B cell (primary cell): Measurements from ENCODE around the gene GUCA2A. TPM values are rescaled to one million over a fixed set of nuclear protein-coding genes. Genes with fewer than 3 reads are reported as not detected.

ENCODE experiments used
- ATAC-seq: fragments of 200-7000 bp; cut with Tn5 transposase; one replicate; pipeline ENCODE4 v1.10.0; 2021; ENCODE audit warnings: low read depth, mild to moderate bottlenecking, moderate number of reproducible peaks, moderate library complexity
- CTCF ChIA-PET: fragments of 350-600 bp; sonication (Branson Sonifier 250); formaldehyde crosslinking; loops from one replicate; lab custom pipeline; 2021; ENCODE audit warnings: antibody characterized with exemption, inconsistent platforms; lab: Charles Lee
- POLR2A ChIA-PET: fragments of 350-600 bp; sonication (Branson Sonifier 250); formaldehyde crosslinking; loops from one replicate; lab custom pipeline; 2021; ENCODE audit warnings: antibody characterized with exemption; lab: Charles Lee
- DNase-seq: peaks from one replicate; pipeline ENCODE4 v3.0.0; 2013
- H2AFZ ChIP-seq: 2 replicates; pipeline ENCODE4 v1.6.1; 2012; ENCODE audit warnings: mild to moderate bottlenecking, low read depth, low read length; ENCODE audit not compliant: insufficient read depth, poor library complexity, severe bottlenecking
- H3K27ac ChIP-seq, 2 donors: 1 replicate in 1 of 2; 2 replicates in 1 of 2; pipeline ENCODE4 v1.5.1; 2012 to 2013; ENCODE audit warnings: low read length in 2 of 2, mild to moderate bottlenecking in 2 of 2, moderate library complexity in 1 of 2
- H3K27me3 ChIP-seq, 4 experiments: fragments of 200-600 bp in 1 of 4; sonication (generic) in 1 of 4; replicated peaks in 1 of 4; 1 replicate in 2 of 4; 2 replicates in 2 of 4; pipeline versions ENCODE4 v1.6.1 to v1.7.0; 2013 to 2016; ENCODE audit warnings: low read length in 3 of 4, mild to moderate bottlenecking in 2 of 4, mixed read lengths in 1 of 4, moderate library complexity in 1 of 4; ENCODE audit not compliant: insufficient read depth in 4 of 4, control insufficient read depth in 3 of 4; ENCODE audit errors: control extremely low read depth in 1 of 4
- H3K36me3 ChIP-seq, 2 experiments: replicated peaks in 1 of 2; 1 replicate in 1 of 2; 2 replicates in 1 of 2; pipeline versions ENCODE4 v1.6.1 to v1.7.1; 2013; ENCODE audit warnings: low read length in 1 of 2; ENCODE audit not compliant: insufficient read depth in 2 of 2, control insufficient read depth in 1 of 2; ENCODE audit errors: control extremely low read depth in 1 of 2, extremely low read depth in 1 of 2
- H3K4me1 ChIP-seq, 2 donors: fragments of 200-600 bp in 1 of 2; sonication (generic) in 1 of 2; 1 replicate in 1 of 2; 2 replicates in 1 of 2; pipeline versions ENCODE4 v1.5.1 to v1.6.1; 2013 to 2017; ENCODE audit warnings: low read length in 2 of 2; ENCODE audit not compliant: control insufficient read depth in 2 of 2, insufficient read depth in 2 of 2
- H3K4me2 ChIP-seq: replicated peaks from 2 replicates; pipeline ENCODE3; 2012; ENCODE audit warnings: mild to moderate bottlenecking, low read depth, low read length; ENCODE audit not compliant: poor library complexity, severe bottlenecking
- H3K4me3 ChIP-seq, 5 experiments: fragments of 200-600 bp in 1 of 5; sonication (generic) in 1 of 5; 1 replicate in 3 of 5; 2 replicates in 2 of 5; pipeline versions ENCODE4 v1.5.1 to v1.7.0; 2011 to 2016; ENCODE audit warnings: low read length in 4 of 5, mild to moderate bottlenecking in 4 of 5, low read depth in 2 of 5, control low read depth in 1 of 5, moderate library complexity in 1 of 5; ENCODE audit not compliant: insufficient read depth in 1 of 5; ENCODE audit errors: control extremely low read depth in 1 of 5, extremely low read depth in 1 of 5
- H3K79me2 ChIP-seq: fragments of 200-600 bp; sonication (generic); one replicate; pipeline ENCODE4 v1.6.0; 2016; ENCODE audit warnings: low read length; ENCODE audit not compliant: control insufficient read depth, insufficient read depth
- H3K9ac ChIP-seq: fragments of 200-600 bp; sonication (generic); 2 replicates; pipeline ENCODE4 v1.6.1; 2017; ENCODE audit warnings: mild to moderate bottlenecking, low read length, moderate library complexity
- H3K9me3 ChIP-seq, 3 donors: one replicate each; pipeline versions ENCODE4 v1.6.1 to v1.7.1; 2013; ENCODE audit warnings: low read length in 2 of 3; ENCODE audit not compliant: control insufficient read depth in 2 of 3, insufficient read depth in 1 of 3; ENCODE audit errors: control extremely low read depth in 1 of 3
- H4K20me1 ChIP-seq: 2 replicates; pipeline ENCODE4 v1.6.0; 2012; ENCODE audit warnings: mild to moderate bottlenecking, low read length; ENCODE audit not compliant: insufficient read depth, control insufficient read depth, poor library complexity, severe bottlenecking
- H3K27ac Mint-ChIP-seq: one replicate; pipeline ENCODE4 v1.8.0; 2021; ENCODE audit warnings: mixed read lengths
- H3K27me3 Mint-ChIP-seq: one replicate; pipeline ENCODE4 v1.8.0; 2021; ENCODE audit warnings: mixed read lengths
- H3K4me1 Mint-ChIP-seq: one replicate; pipeline ENCODE4 v1.8.0; 2021; ENCODE audit warnings: mixed read lengths
- H3K4me3 Mint-ChIP-seq: one replicate; pipeline ENCODE4 v1.8.0; 2021; ENCODE audit warnings: mixed read lengths
- H3K9me3 Mint-ChIP-seq: one replicate; pipeline ENCODE4 v1.8.0; 2022; ENCODE audit warnings: mixed read lengths; ENCODE audit not compliant: insufficient read depth
- CTCF ChIP-seq: fragments of 200-600 bp; IDR thresholded peaks from one replicate; pipeline ENCODE4 v1.8.0; 2022; ENCODE audit warnings: antibody characterized with exemption, mild to moderate bottlenecking
- EZH2 ChIP-seq: IDR thresholded peaks from 2 replicates; pipeline ENCODE4 v1.6.1; 2012; ENCODE audit warnings: borderline replicate concordance, low read depth, mild to moderate bottlenecking, moderate library complexity, low read length; ENCODE audit not compliant: insufficient read depth, poor library complexity, severe bottlenecking
- WGBS: methylation state at CpG from one replicate; pipeline ENCODE4 v1.1.5; 2013; ENCODE audit warnings: missing lambda C conversion rate; ENCODE audit not compliant: insufficient coverage; 5-methylcytosine and 5-hydroxymethylcytosine counted together
- intact Hi-C: fragments of 100-400 bp; cut with micrococcal nuclease; formaldehyde crosslinking; loops from one replicate; pipeline ENCODE4 v1.10.0; 2022
- polyA plus RNA-seq: library from polyadenylated mRNA; depleted of rRNA; stranded (reverse); fragments of >200 nt; gene quantifications from 2 replicates; pipeline ENCODE4 v1.2.3, GENCODE V29; 2012
- total RNA-seq, 2 donors: library from RNA; stranded (reverse); fragments of 120-200 nt in 1 of 2; gene quantifications; 1 replicate in 1 of 2; 2 replicates in 1 of 2; pipeline versions ENCODE4 v1.2.3 to v1.2.4, GENCODE V29; 2013 to 2022

Gene GUCA2A
- total and polyA plus RNA-seq, 2 donors (not counting 1 experiment from before 2014, with no cell fraction given), result not detected

- ChIA-PET CTCF (no interaction called here), POLR2A (no interaction called here)
- H3K27me3 Mint-ChIP-seq, result peaks cover 25% of the 10 kb centered on the region
- Histone ChIP-seq H3K4me1 (no peaks in the 10 kb centered on the region), H3K4me3 (no peak overlapping the region), H2AFZ (no peak overlapping the region), H3K9ac (no peak overlapping the region), H3K27ac (no peak overlapping the region), H3K36me3 (no peaks in the 10 kb centered on the region), H3K27me3 (peaks cover 0 to 1% (median 0%) of the 10 kb centered on the region in 4 experiments), H3K9me3 (no peaks in the 10 kb centered on the region), H4K20me1 (no peaks in the 10 kb centered on the region), H3K4me2 (no peak overlapping the region), H3K79me2 (no peaks in the 10 kb centered on the region)
- no peaks in the 10 kb centered on the region for H3K4me1 Mint-ChIP-seq
- no CpG with 5 or more reads among the region's 3 CpGs for WGBS
- H3K27ac Mint-ChIP-seq, result no peak overlapping the region
- TF ChIP-seq EZH2 (no peak), CTCF (no peak)
- intact Hi-C loops, result no loop called here
- DNase-seq, result no peak
- no peaks in the 10 kb centered on the region for H3K9me3 Mint-ChIP-seq
- no peak overlapping the region for H3K4me3 Mint-ChIP-seq
- no peak for ATAC-seq
Observed at GRCh38 chr1:42139444-42139843, 25.1 kb downstream of the GUCA2A start.

GRCh38 chr1:42138586-42138985, 26.0 kb downstream of the GUCA2A start:
- no peak for ATAC-seq
- no peak overlapping the region for H3K27ac ChIP-seq

More at GRCh38 chr1:42138586-42138985, 26.0 kb downstream of the GUCA2A start:
- no CpG with 5 or more reads among the region's 4 CpGs for WGBS
- no peaks in the 10 kb centered on the region for H3K27me3 ChIP-seq
- no peaks in the 10 kb centered on the region for H3K4me1 ChIP-seq
- no peaks in the 10 kb centered on the region for H4K20me1 ChIP-seq
- no peak overlapping the region for H3K9ac ChIP-seq
- H3K36me3 ChIP-seq, result no peaks in the 10 kb centered on the region
- Mint-ChIP-seq H3K27ac (no peak overlapping the region), H3K9me3 (no peaks in the 10 kb centered on the region), H3K4me1 (no peaks in the 10 kb centered on the region), H3K27me3 (peaks cover 25% of the 10 kb centered on the region), H3K4me3 (no peak overlapping the region)
- ChIA-PET POLR2A (no interaction called here), CTCF (interaction anchor here (2.0 kb wide), 1 partner anchor 36 kb away, joined by 6 read pairs; no protein-coding TSS in a partner anchor)
- TF ChIP-seq CTCF (no peak), EZH2 (no peak)
- H3K4me2 ChIP-seq, result no peak overlapping the region
- H3K79me2 ChIP-seq, result no peaks in the 10 kb centered on the region
- no peak for DNase-seq
- no peak overlapping the region for H2AFZ ChIP-seq
- no peaks in the 10 kb centered on the region for H3K9me3 ChIP-seq
- no peak overlapping the region for H3K4me3 ChIP-seq
- intact Hi-C loops, result no loop called here
